Breast epithelium (tissue), 4 donors: ENCODE data around the gene BSND. TPM values are rescaled to one million over a fixed set of nuclear protein-coding genes. Genes with fewer than 3 reads are reported as not detected.
"Not testable (repeated sequence)": the region's sequence is repeated elsewhere in the genome, so short reads cannot be mapped to it uniquely, and the experiment has no call there.

Experiments
- DNase-seq, 2 donors: peaks; one replicate each; pipeline ENCODE4 v3.0.0-alpha.2; 2019; ENCODE audit warnings: low spot score in 2 of 2
- H3K27ac ChIP-seq, 2 donors: fragments of 200-600 bp; sonication (generic) in 1 of 2; one replicate each; pipeline ENCODE4 v1.5.1; 2016 to 2019; ENCODE audit warnings: mild to moderate bottlenecking in 1 of 2
- H3K27me3 ChIP-seq, 2 donors: fragments of 200-600 bp; sonication (generic) in 1 of 2; one replicate each; pipeline versions ENCODE4 v1.5.1 to v1.6.0; 2017 to 2019; ENCODE audit warnings: control low read depth in 1 of 2, mild to moderate bottlenecking in 1 of 2
- H3K36me3 ChIP-seq: fragments of 200-600 bp; one replicate; pipeline ENCODE4 v1.5.1; 2019
- H3K4me1 ChIP-seq, 2 donors: fragments of 200-600 bp; sonication (generic); one replicate each; pipeline ENCODE4 v1.5.1; 2016 to 2019; ENCODE audit warnings: control low read depth in 1 of 2
- H3K4me3 ChIP-seq, 3 donors: fragments of 200-600 bp; sonication (generic); 1 replicate in 2 of 3; 2 replicates in 1 of 3; pipeline ENCODE4 v1.5.1; 2016 to 2019; ENCODE audit warnings: mild to moderate bottlenecking in 3 of 3, moderate library complexity in 2 of 3
- H3K9me3 ChIP-seq, 2 donors: fragments of 200-600 bp; sonication (generic) in 1 of 2; one replicate each; pipeline ENCODE4 v1.5.1; 2016 to 2019; ENCODE audit warnings: control low read depth in 1 of 2
- POLR2A ChIP-seq: fragments of 450-650 bp; IDR thresholded peaks from one replicate; pipeline ENCODE4 v1.6.1; 2016; ENCODE audit warnings: antibody characterized with exemption, mild to moderate bottlenecking, moderate library complexity
- POLR2AphosphoS5 ChIP-seq, 3 donors: sonication (generic); formaldehyde crosslinking; IDR thresholded peaks; one replicate each; pipeline ENCODE4 v1.6.1; 2017; ENCODE audit warnings: antibody characterized with exemption in 3 of 3
- intact Hi-C: fragments of 100-400 bp; cut with DNase I; formaldehyde crosslinking; loops from one replicate; pipeline ENCODE4 v1.15.1; 2023; ENCODE audit warnings: low total_unique reads
- total RNA-seq, 3 donors: library from RNA; depleted of rRNA; stranded (reverse); fragments of >200 nt; gene quantifications; one replicate each; pipeline ENCODE4 v1.1.0, GENCODE V29; 2016
- TF ChIP-seq, protein P1 (sequence below), 3 donors: fragments of 450-650 bp; IDR thresholded peaks; one replicate each; pipeline ENCODE4 v1.5.1; 2016 to 2017; ENCODE audit warnings: antibody characterized with exemption in 3 of 3, mild to moderate bottlenecking in 3 of 3, moderate library complexity in 3 of 3

Gene BSND
- total RNA-seq, 3 donors from 2014 or later, result under 0.01 to 0.15 TPM; not detected in 1

DNA sequence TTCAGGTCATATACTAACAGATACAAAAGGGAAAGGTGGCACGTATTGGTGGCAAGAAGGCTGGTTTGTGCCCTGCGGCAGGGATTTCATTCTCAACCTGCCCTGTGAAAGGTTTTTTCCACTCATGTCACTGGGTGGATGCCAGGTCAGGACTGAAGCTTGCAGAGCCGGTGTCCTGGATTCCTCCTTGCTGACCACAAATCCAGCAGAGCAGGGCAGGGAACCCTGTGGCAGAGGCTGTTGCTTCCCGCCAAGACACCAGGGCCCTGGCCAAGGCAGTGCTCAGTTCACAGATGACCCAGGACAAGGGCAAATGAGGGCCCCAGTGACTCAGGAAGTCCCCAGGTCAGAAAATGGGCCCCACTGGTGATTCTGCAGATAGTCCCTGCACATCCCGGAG lies 16.4 kb downstream of the BSND start:
- H3K9me3 ChIP-seq, result no peaks in the 10 kb centered on the region
- intact Hi-C loops, result loop anchor here (10.0 kb wide), 1 partner anchor 60 kb away; no protein-coding TSS in a partner anchor
- peak; percentile 88 to 90 for DNase-seq
- peaks cover 0 to 6% of the 10 kb centered on the region in 2 donors for H3K4me1 ChIP-seq
- peak overlapping the region; percentile 75 to 78 for H3K27ac ChIP-seq
- H3K36me3 ChIP-seq, result no peaks in the 10 kb centered on the region
- TF ChIP-seq, protein P1, sequence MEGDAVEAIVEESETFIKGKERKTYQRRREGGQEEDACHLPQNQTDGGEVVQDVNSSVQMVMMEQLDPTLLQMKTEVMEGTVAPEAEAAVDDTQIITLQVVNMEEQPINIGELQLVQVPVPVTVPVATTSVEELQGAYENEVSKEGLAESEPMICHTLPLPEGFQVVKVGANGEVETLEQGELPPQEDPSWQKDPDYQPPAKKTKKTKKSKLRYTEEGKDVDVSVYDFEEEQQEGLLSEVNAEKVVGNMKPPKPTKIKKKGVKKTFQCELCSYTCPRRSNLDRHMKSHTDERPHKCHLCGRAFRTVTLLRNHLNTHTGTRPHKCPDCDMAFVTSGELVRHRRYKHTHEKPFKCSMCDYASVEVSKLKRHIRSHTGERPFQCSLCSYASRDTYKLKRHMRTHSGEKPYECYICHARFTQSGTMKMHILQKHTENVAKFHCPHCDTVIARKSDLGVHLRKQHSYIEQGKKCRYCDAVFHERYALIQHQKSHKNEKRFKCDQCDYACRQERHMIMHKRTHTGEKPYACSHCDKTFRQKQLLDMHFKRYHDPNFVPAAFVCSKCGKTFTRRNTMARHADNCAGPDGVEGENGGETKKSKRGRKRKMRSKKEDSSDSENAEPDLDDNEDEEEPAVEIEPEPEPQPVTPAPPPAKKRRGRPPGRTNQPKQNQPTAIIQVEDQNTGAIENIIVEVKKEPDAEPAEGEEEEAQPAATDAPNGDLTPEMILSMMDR (IDR thresholded peaks at IDR 0.05), result no peak
- peak in 2 of 3 donors; percentile 20 to 34 for TF ChIP-seq POLR2AphosphoS5 (IDR thresholded peaks at IDR 0.05)
- no peak overlapping the region for H3K4me3 ChIP-seq
- no peaks in the 10 kb centered on the region for H3K27me3 ChIP-seq

DNA sequence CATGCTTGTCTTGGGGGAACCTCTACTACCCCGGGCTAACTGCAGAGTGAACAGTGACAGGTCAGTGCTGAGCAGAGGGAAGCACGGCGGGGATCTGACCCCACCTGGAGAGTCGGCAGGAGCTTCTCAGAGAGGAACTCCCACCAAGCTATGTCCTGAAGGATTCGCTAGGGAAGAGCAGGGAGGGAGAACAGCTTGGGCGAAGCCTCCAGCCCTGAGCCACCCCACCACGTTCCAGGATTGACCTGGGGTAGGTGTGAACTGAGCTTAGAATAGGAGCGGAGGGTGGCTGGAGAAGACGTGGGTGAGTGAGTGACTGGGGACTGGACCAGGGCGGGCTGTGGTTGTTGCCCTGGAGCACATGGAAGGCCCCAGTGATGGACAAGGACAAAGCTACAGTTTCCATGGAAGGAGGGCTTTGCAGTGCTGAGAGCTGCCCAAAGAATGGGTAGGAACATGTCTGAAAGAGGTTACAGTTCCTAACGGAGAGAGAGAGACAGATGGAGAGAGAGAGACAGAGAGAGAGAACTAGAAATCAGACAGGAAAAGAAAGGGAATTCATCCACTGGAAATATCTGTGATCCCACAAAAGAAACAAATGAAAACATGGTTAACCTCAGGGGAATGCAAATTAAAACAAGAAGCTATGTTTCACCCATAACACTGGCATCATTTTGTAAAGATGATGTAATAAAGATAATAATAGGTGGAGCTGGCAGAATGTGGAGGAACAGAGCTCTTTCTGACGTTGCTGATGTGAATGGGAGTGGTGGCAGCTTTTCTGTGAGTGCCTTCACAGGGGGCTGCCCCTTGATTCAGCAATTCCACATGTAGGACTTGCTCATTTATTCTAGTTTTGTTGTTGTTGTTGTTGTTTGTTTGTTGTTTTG lies 17.2 kb downstream of the BSND start:
- Histone ChIP-seq H3K36me3 (no peaks in the 10 kb centered on the region), H3K4me3 (no peak overlapping the region), H3K27ac (peak overlapping the region; percentile 75 to 78), H3K4me1 (peaks cover 0 to 6% of the 10 kb centered on the region in 2 donors), H3K9me3 (no peaks in the 10 kb centered on the region), H3K27me3 (no peaks in the 10 kb centered on the region)
- DNase-seq, result no peak
- TF ChIP-seq POLR2AphosphoS5 (IDR thresholded peaks at IDR 0.05), result no peak
- TF ChIP-seq, protein P1 (IDR thresholded peaks at IDR 0.05), result no peak
- no peak for TF ChIP-seq POLR2A
- intact Hi-C loops, result loop anchor here (10.0 kb wide), 1 partner anchor 61 kb away; no protein-coding TSS in a partner anchor

DNA sequence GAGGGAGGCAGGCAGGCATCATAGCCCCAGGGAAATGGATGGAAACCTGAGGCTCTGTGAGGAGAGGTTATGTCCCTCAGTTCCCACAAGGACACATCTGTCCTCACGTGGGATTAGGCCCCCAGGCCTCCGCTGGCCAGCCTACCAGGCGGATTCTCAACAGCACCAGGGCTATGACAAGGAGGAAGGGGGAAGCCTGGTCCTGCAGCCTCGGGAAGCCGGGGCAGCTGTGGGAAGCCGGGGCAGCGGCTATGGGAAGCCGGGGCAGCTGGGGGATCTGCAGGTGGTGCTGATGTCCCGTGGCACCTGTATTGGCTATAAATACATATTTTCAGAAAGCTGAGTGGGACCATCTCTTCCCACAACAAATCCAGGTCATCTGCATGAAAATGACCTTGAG lies 19.7 kb downstream of the BSND start:
- H3K27me3 ChIP-seq, result no peaks in the 10 kb centered on the region
- no peaks in the 10 kb centered on the region for H3K36me3 ChIP-seq
- TF ChIP-seq, protein P1 (IDR thresholded peaks at IDR 0.05), result no peak
- no peak for TF ChIP-seq POLR2A
- TF ChIP-seq POLR2AphosphoS5 (IDR thresholded peaks at IDR 0.05), result no peak
- peaks cover 0 to 6% of the 10 kb centered on the region in 2 donors for H3K4me1 ChIP-seq
- no peaks in the 10 kb centered on the region for H3K9me3 ChIP-seq
- no peak overlapping the region for H3K27ac ChIP-seq
- H3K4me3 ChIP-seq, result no peak overlapping the region
- no peak for DNase-seq
- intact Hi-C loops, result loop anchor here (10.0 kb wide), 1 partner anchor 64 kb away; no protein-coding TSS in a partner anchor

DNA sequence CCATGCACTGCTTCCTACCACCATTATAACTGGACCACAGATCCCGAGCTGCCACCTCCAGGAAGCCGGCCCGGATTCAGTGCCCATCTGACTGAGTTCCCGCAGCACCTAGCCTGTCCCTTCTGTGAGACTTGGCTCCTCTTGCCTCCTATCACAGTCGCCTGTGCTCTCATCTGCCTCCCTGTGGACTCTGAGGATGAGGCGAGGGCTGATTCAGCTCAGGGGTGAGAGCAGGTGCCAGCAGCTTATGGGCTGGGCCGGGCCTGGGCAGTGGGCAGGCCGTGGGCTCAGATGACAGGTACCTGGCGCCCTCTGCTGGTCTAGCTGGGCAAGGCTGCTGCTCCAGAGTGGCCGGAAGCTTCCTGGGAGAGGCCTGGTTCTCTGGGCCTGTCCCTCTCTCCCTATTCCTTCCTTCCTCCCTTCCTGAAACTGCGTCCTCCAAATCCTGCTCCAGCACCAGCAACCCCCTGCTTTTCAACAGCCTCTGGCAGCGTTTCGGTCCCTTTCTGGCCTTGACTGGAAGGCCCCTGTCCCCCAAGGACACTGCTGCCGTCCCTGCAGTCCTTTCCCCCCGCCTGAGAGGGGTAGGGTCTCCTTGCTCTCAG lies 23.3 kb downstream of the BSND start:
- peak in 1 of 3 donors; percentile 12 for TF ChIP-seq POLR2AphosphoS5 (IDR thresholded peaks at IDR 0.05)
- TF ChIP-seq, protein P1 (IDR thresholded peaks at IDR 0.05), result peak in 2 of 3 donors; percentile 81 to 90
- no peak for TF ChIP-seq POLR2A
- H3K9me3 ChIP-seq, result no peaks in the 10 kb centered on the region
- DNase-seq, result peak; percentile 75 to 88
- no peak overlapping the region for H3K27ac ChIP-seq
- no peaks in the 10 kb centered on the region for H3K27me3 ChIP-seq
- H3K36me3 ChIP-seq, result no peaks in the 10 kb centered on the region
- no peak overlapping the region for H3K4me3 ChIP-seq
- H3K4me1 ChIP-seq, result no peaks in the 10 kb centered on the region
- intact Hi-C loops, result no loop called here

DNA sequence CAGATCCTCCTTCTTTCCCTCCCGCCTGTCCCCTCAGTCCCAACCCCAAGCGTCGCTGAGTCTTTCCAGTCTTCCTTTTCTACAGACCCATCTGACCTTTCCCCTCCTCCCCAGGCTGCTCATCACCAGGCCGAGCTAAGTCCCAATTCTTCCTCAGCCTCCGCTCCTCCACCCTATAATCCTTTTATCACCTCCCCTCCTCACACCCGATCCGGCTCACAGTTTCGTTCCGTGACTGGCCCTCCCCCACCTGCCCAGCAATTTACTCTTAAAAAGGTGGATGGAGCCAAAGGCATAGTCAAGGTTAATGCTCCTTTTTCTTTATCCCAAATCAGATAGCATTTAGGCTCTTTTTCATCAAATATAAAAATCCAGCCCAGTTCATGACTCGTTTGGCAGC lies 25.4 kb downstream of the BSND start:
- H3K4me1 ChIP-seq, H3K36me3 ChIP-seq, H3K9me3 ChIP-seq, H3K27me3 ChIP-seq, DNase-seq, H3K4me3 ChIP-seq, intact Hi-C loops, H3K27ac ChIP-seq: not testable (repeated sequence)

DNA sequence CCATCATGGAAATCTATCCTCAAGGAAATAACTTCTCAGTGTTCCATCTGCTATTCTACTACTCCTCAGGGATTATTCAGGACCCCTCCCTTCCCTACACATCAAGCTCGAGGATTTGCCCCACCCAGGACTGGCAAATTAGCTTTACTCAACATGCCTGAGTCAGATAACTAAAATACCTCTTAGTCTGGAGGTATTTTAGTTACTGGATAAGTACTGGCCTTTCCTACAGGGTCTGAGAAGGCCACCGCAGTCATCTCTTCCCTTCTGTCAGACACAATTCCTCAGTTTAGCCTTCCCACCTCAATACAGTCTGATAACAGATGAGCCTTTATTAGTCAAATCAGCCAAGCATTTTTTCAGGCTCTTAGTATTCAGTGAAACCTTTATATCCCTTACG lies 27.9 kb downstream of the BSND start:
- DNase-seq, intact Hi-C loops, H3K27ac ChIP-seq, H3K4me3 ChIP-seq, H3K9me3 ChIP-seq, H3K27me3 ChIP-seq, H3K4me1 ChIP-seq, H3K36me3 ChIP-seq: not testable (repeated sequence)

DNA sequence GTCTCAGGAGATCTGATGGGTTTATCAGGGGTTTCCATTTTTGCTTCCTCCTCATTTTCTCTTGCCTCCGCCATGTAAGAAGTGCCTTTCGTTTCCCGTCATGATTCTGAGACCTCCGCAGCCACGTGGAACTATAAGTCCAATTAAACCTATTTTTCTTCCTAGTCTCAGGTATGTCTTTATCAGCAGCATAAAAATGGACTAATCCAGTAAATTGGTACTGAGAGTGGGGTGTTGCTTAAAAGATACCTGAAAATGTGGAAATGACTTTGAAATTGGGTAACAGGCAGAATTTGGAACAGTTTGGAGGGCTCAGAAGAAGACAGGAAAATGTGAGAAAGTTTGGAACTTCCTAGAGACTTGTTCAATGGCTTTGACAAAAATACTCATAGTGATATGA lies 32.4 kb downstream of the BSND start:
- H3K9me3 ChIP-seq, H3K27me3 ChIP-seq, H3K4me3 ChIP-seq, H3K4me1 ChIP-seq, DNase-seq, intact Hi-C loops, H3K27ac ChIP-seq, H3K36me3 ChIP-seq: not testable (repeated sequence)
